GM18508 (cell line): ENCODE measurements around the gene BTBD7.

Experiments
- ATAC-seq: cut with Tn5 transposase; IDR thresholded peaks from one replicate; pipeline ENCODE4 v1.9.1; 2021; ENCODE audit warnings: moderate number of reproducible peaks; ENCODE audit not compliant: insufficient read depth, unreplicated experiment

Gene BTBD7

GRCh38 chr14:93207468-93208308 is 125.1 kb downstream of the BTBD7 start:
- peak; percentile 12 for ATAC-seq

DNA sequence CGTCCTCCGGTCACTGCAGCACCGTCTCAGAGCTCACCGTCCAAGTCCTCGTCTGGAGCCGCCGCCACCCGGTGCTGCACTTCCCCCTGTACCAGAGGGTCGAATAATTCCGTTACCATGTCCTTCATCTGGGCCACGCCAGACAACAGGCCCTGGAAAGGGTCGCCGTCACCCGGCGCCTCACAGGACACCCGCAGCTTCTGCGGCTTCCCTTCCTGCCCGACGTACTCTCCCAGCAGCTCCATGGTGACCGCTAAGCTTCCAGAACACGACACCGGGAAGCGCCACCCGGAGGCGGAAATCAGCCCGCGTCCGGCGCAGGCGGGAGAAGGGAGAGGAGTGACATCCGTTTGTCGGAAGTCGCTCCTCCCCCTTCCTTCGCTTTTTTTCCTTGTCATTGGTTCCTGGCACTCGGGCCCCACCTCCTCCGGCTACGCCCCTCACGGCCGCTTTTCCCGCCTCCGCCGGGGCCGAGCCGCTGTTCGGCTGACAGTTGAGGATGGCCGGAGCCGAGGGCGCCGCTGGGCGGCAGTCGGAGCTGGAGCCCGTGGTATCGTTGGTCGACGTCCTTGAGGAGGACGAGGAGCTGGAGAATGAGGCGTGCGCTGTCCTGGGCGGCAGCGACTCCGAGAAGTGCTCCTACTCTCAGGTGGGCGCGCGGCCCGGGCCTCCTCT is 125.9 kb downstream of the BTBD7 start, which contains the start of the genes GON7 and UBR7:
GON7 (minus strand) TSS at position 273 of the 675 bp plus-strand sequence; CDS start at position 245, 28 bp downstream.
UBR7 (plus strand) TSS at position 464 of the 675 bp plus-strand sequence; CDS start at position 500, 36 bp downstream.
- peak; percentile 48 for ATAC-seq

DNA sequence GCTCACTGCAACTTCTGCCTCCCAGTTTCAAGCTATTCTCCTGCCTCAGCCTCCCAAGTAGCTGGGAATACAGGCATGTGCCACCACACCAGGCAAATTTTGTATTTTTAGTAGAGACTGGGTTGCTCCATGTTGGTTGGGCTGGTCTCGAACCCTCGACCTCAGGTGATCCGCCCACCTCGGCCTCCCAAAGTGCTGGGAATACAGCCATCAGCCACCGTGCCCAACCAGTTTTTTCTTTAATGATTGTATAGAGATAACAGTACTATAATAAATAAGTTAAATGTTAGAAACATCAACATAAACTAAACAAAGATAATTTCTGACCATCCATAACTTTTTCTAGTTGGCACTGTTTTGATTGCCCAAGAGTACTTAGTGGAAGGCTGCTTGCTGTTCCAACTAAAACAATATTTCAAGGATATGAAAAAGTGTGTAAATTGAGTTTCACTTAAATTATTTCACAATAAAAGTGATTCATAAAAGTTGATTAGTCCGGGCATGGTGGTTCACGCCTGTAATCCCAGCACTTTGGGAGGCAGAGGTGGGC is 131.6 kb downstream of the BTBD7 start:
- ATAC-seq, result no peak

GRCh38 chr14:93200553-93200952 is 132.3 kb downstream of the BTBD7 start:
- ATAC-seq, result no peak

GRCh38 chr14:93199031-93199430 is 133.8 kb downstream of the BTBD7 start:
- no peak for ATAC-seq

GRCh38 chr14:93195316-93195999 is 137.4 kb downstream of the BTBD7 start:
- no peak for ATAC-seq
